GM12878 (cell line): Measurements from ENCODE around the gene CCN6.
A peak's percentile ranks its signal among the peaks of the same experiment; 100 is the strongest.

Experiments
- EP300 ChIP-seq, 2 experiments: fragments of 150-350 bp in 1 of 2; IDR thresholded peaks; 2 replicates each; pipeline ENCODE4 v1.6.1; 2011 to 2012; ENCODE audit warnings: low read depth in 2 of 2, low read length in 2 of 2, borderline replicate concordance in 1 of 2, improper control_type of control experiment in 1 of 2, inconsistent platforms in 1 of 2; ENCODE audit not compliant: control insufficient read depth in 1 of 2
- GABPA ChIP-seq: IDR thresholded peaks from 2 replicates; pipeline ENCODE4 v1.6.1; 2014; ENCODE audit warnings: antibody characterized with exemption, low read depth, mild to moderate bottlenecking, inconsistent platforms
- PKNOX1 ChIP-seq: fragments of 450-650 bp; IDR thresholded peaks from 2 replicates; pipeline ENCODE4 v1.6.1; 2016; ENCODE audit warnings: mild to moderate bottlenecking
- PML ChIP-seq: IDR thresholded peaks from 2 replicates; pipeline ENCODE4 v1.6.1; 2012; ENCODE audit warnings: low read length, inconsistent platforms
- POLR2AphosphoS5 ChIP-seq: IDR thresholded peaks from 2 replicates; pipeline ENCODE4 v1.6.1; 2011; ENCODE audit warnings: mild to moderate bottlenecking, low read length, inconsistent platforms
- RCOR1 ChIP-seq: conservative IDR thresholded peaks from 2 replicates; pipeline ENCODE4 v1.6.1; 2012; ENCODE audit warnings: low read depth, low read length, improper control_type of control experiment
- TAF1 ChIP-seq: IDR thresholded peaks from 2 replicates; pipeline ENCODE4 v1.6.1; 2011; ENCODE audit warnings: mild to moderate bottlenecking, low read depth, low read length, borderline replicate concordance
- ZBTB40 ChIP-seq: fragments of 450-650 bp; IDR thresholded peaks from 2 replicates; pipeline ENCODE4 v1.6.1; 2016; ENCODE audit warnings: mild to moderate bottlenecking, moderate library complexity, borderline replicate concordance
- ZNF24 ChIP-seq: fragments of 450-650 bp; IDR thresholded peaks from 2 replicates; pipeline ENCODE4 v1.6.1; 2017; ENCODE audit warnings: antibody characterized with exemption, mild to moderate bottlenecking
- ZNF622 ChIP-seq: fragments of 450-650 bp; IDR thresholded peaks from 2 replicates; pipeline ENCODE4 v1.6.1; 2017; ENCODE audit warnings: mild to moderate bottlenecking, inconsistent platforms
- TF ChIP-seq, protein P1 (sequence below), 3 experiments: IDR thresholded peaks in 2 of 3; conservative IDR thresholded peaks in 1 of 3; 2 replicates each; pipeline ENCODE4 v1.5.1; 2011; ENCODE audit warnings: low read depth in 3 of 3, low read length in 3 of 3, mild to moderate bottlenecking in 3 of 3, control low read depth in 2 of 3, moderate library complexity in 2 of 3, inconsistent platforms in 1 of 3, mixed read lengths in 1 of 3; ENCODE audit not compliant: control insufficient read depth in 2 of 3, insufficient read depth in 1 of 3; ENCODE audit errors: extremely low read depth in 1 of 3
- TF ChIP-seq, protein P2 (sequence below): fragments of 450-650 bp; IDR thresholded peaks from 2 replicates; pipeline ENCODE4 v1.6.1; 2017; ENCODE audit warnings: antibody characterized with exemption, mild to moderate bottlenecking, moderate library complexity
- TF ChIP-seq, protein P3 (sequence below): IDR thresholded peaks from 2 replicates; pipeline ENCODE4 v1.6.1; 2012; ENCODE audit warnings: mild to moderate bottlenecking, low read depth, low read length

DNA sequence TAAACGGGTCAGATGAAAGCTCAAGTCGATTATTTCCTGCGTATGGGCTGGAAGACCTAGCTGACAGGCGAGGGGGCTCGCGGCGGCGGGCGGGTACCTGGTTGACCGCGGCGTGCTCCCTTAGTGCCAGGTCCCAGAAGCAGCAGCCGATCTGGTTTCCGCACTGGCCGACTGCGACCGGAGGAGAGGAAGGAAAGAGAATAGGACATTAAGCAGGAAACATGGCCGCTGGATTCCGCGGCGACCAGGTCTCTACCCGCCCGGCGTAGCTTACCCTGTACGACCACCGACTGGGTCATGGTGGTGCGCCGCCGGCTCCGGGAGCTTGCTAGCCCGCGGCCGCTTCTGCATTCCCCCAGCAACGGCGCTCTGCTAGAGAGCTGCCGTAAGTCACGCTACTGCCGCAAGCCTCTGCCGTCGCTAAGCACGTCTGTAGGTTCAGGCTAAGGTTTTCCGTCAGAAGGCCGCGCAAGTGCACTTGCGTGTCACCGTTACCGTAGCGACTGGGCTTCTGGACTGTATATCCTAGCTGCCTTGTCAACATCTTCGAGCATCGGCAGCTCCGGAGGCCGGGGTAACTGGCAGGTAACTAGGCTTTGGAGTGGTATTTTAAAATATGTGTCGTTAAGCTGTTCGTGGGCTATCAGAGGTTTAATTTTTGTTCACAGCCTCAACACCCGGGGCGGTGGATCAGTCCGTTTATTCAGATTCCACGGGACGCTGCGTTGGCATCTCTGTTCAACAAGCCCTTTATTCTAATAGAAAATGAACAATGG is 33.4 kb downstream of the CCN6 start, which contains the start of the genes FAM229B and TUBE1:
- no peak; the same call in 1 of the 2 replicates for TF ChIP-seq TAF1
- no peak for TF ChIP-seq EP300 (IDR thresholded peaks at IDR 0.05; ENCODE audit: borderline replicate concordance in 1 of 2, control insufficient read depth in 1 of 2, low read depth in 2 of 2, low read length in 2 of 2)
- TF ChIP-seq ZNF622, result no peak
- TF ChIP-seq, protein P1, sequence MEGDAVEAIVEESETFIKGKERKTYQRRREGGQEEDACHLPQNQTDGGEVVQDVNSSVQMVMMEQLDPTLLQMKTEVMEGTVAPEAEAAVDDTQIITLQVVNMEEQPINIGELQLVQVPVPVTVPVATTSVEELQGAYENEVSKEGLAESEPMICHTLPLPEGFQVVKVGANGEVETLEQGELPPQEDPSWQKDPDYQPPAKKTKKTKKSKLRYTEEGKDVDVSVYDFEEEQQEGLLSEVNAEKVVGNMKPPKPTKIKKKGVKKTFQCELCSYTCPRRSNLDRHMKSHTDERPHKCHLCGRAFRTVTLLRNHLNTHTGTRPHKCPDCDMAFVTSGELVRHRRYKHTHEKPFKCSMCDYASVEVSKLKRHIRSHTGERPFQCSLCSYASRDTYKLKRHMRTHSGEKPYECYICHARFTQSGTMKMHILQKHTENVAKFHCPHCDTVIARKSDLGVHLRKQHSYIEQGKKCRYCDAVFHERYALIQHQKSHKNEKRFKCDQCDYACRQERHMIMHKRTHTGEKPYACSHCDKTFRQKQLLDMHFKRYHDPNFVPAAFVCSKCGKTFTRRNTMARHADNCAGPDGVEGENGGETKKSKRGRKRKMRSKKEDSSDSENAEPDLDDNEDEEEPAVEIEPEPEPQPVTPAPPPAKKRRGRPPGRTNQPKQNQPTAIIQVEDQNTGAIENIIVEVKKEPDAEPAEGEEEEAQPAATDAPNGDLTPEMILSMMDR (IDR thresholded peaks at IDR 0.05 in 2 of 3, conservative IDR thresholded peaks at IDR 0.05 in 1 of 3; ENCODE audit: control insufficient read depth in 2 of 3, extremely low read depth in 1 of 3, insufficient read depth in 1 of 3, low read depth in 3 of 3, low read length in 3 of 3), result 0 out of 6 replicates have a peak, but pooled peaks of 1 of the 3 experiments have one; percentile 1
- TF ChIP-seq, protein P2, sequence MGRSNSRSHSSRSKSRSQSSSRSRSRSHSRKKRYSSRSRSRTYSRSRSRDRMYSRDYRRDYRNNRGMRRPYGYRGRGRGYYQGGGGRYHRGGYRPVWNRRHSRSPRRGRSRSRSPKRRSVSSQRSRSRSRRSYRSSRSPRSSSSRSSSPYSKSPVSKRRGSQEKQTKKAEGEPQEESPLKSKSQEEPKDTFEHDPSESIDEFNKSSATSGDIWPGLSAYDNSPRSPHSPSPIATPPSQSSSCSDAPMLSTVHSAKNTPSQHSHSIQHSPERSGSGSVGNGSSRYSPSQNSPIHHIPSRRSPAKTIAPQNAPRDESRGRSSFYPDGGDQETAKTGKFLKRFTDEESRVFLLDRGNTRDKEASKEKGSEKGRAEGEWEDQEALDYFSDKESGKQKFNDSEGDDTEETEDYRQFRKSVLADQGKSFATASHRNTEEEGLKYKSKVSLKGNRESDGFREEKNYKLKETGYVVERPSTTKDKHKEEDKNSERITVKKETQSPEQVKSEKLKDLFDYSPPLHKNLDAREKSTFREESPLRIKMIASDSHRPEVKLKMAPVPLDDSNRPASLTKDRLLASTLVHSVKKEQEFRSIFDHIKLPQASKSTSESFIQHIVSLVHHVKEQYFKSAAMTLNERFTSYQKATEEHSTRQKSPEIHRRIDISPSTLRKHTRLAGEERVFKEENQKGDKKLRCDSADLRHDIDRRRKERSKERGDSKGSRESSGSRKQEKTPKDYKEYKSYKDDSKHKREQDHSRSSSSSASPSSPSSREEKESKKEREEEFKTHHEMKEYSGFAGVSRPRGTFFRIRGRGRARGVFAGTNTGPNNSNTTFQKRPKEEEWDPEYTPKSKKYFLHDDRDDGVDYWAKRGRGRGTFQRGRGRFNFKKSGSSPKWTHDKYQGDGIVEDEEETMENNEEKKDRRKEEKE, result no peak
- no peak for TF ChIP-seq GABPA
- TF ChIP-seq PML, result no peak
- TF ChIP-seq ZBTB40, result peak; percentile 55; the same call in 1 of the 2 replicates
- TF ChIP-seq PKNOX1, result peak; percentile 37
- peak; percentile 75 for TF ChIP-seq POLR2AphosphoS5
- TF ChIP-seq, protein P3, sequence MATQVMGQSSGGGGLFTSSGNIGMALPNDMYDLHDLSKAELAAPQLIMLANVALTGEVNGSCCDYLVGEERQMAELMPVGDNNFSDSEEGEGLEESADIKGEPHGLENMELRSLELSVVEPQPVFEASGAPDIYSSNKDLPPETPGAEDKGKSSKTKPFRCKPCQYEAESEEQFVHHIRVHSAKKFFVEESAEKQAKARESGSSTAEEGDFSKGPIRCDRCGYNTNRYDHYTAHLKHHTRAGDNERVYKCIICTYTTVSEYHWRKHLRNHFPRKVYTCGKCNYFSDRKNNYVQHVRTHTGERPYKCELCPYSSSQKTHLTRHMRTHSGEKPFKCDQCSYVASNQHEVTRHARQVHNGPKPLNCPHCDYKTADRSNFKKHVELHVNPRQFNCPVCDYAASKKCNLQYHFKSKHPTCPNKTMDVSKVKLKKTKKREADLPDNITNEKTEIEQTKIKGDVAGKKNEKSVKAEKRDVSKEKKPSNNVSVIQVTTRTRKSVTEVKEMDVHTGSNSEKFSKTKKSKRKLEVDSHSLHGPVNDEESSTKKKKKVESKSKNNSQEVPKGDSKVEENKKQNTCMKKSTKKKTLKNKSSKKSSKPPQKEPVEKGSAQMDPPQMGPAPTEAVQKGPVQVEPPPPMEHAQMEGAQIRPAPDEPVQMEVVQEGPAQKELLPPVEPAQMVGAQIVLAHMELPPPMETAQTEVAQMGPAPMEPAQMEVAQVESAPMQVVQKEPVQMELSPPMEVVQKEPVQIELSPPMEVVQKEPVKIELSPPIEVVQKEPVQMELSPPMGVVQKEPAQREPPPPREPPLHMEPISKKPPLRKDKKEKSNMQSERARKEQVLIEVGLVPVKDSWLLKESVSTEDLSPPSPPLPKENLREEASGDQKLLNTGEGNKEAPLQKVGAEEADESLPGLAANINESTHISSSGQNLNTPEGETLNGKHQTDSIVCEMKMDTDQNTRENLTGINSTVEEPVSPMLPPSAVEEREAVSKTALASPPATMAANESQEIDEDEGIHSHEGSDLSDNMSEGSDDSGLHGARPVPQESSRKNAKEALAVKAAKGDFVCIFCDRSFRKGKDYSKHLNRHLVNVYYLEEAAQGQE, result no peak
- TF ChIP-seq RCOR1, result no peak
- no peak for TF ChIP-seq ZNF24
